Right lobe of liver (tissue), 4 donors: Measurements from ENCODE around the gene STIL.

Experiments used
- POLR2A ChIP-seq: fragments of 450-650 bp; IDR thresholded peaks from one replicate; pipeline ENCODE4 v1.6.1; 2017; ENCODE audit warnings: antibody characterized with exemption, mild to moderate bottlenecking
- TF ChIP-seq, protein P1 (sequence below), 4 donors: fragments of 200-600 bp in 3 of 4; fragments of 450-650 bp in 1 of 4; IDR thresholded peaks; one replicate each; pipeline versions ENCODE4 v1.5.1 to v1.8.0; 2016 to 2022; ENCODE audit warnings: antibody characterized with exemption in 4 of 4, mild to moderate bottlenecking in 2 of 4
- donor health status: DM: no; HTN: no; CAD: no.
- donor health status: DM: no; HTN: no; CAD: no.
- donor health status: DM: no; HTN: yes; CAD: no.

DNA sequence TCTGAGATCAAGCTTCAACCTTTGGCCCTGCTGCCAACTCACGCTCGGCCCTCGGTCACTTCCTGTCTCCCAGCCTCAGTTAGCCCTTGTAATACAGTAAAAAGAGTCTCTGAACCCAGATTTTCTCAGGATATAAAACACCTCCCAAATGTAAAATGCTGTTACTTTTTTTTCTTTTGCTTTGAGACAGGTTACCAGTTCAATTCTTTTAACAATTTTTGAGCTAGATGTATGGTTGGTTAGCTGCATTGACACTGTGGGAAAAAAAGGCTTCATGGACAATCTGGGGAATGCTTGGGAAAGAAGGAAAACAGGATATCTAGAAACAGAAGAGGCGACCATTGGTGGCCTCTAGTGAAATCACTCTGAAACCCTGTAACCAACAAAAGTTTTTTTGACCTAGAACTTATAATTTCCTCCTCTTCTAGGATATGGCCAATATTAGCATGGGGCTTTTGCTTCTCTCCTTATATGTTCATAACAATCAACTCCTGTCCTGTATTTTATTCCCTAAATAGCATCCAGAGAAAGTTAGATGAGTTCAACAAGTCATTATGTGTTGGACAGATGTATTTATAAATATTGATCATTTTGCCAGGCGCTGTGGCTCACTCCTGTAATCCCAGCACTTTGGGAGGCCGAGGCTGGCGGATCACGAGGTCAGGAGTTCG lies 21.0 kb upstream of the STIL start:
- TF ChIP-seq, protein P1, sequence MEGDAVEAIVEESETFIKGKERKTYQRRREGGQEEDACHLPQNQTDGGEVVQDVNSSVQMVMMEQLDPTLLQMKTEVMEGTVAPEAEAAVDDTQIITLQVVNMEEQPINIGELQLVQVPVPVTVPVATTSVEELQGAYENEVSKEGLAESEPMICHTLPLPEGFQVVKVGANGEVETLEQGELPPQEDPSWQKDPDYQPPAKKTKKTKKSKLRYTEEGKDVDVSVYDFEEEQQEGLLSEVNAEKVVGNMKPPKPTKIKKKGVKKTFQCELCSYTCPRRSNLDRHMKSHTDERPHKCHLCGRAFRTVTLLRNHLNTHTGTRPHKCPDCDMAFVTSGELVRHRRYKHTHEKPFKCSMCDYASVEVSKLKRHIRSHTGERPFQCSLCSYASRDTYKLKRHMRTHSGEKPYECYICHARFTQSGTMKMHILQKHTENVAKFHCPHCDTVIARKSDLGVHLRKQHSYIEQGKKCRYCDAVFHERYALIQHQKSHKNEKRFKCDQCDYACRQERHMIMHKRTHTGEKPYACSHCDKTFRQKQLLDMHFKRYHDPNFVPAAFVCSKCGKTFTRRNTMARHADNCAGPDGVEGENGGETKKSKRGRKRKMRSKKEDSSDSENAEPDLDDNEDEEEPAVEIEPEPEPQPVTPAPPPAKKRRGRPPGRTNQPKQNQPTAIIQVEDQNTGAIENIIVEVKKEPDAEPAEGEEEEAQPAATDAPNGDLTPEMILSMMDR (IDR thresholded peaks at IDR 0.05): no peak
- TF ChIP-seq POLR2A: peak; percentile 8
